Measurements from ENCODE around the gene DIO3.

Gene DIO3

DNA sequence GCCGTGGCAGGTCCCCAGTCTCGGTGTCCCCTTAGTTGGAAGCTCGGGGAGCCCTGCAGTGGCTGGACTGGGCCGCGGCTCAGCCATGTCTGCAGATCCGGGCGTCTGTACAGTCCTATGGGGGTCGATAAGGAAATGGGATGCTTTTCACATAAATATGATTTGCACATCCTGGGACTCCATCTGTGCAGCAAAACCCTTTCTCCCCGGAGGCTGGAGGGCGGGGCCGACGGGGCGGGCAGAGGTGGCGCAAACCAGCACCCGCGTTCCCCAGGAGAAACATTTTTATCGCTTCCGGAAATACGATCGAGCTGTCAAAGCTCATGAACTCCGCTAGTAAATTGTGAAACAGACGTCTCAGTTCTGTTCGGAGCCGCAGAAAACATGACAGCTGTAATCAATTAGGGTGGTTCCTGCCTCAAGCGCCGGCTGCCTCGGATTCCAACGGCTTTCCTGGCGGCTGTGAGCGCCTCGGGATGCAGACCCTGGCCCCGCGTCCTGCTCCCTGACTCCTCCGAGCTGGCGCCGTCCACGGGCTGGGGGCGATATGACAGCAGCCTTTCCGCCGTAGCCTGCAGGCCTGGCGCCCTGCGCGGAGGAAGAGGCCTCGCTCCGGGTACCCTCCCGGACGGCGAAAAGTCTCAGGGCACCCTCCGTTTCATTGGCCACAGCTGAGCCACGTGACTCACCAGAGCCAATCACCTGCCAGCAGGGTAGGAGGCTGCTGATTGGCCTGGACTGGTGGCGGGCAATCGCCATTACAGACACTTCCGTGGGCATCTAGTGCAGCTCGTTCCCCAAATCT lies 23.0 kb downstream of the DIO3 start:
- peak; percentile 16 for DNase-seq

DNA sequence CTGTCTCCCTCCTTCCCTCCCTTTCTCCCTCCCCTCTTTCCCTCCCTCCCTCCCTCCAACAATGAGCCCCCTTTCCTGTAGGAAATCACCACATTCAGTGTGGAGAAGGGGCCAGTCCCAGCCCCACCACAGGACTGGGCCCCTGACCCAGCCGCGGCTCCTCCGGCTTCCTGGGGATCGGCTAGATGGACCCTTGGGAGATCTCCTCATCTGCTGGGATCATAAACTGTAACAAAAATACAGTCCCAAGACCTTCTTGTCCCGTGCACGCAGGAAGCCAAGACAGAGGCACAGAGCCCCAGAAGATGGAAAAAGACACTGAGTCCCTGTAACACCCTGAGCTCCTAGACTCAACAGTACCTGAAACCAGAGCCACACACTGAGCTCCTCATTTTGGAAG lies 23.9 kb downstream of the DIO3 start:
- no peak for DNase-seq

DNA sequence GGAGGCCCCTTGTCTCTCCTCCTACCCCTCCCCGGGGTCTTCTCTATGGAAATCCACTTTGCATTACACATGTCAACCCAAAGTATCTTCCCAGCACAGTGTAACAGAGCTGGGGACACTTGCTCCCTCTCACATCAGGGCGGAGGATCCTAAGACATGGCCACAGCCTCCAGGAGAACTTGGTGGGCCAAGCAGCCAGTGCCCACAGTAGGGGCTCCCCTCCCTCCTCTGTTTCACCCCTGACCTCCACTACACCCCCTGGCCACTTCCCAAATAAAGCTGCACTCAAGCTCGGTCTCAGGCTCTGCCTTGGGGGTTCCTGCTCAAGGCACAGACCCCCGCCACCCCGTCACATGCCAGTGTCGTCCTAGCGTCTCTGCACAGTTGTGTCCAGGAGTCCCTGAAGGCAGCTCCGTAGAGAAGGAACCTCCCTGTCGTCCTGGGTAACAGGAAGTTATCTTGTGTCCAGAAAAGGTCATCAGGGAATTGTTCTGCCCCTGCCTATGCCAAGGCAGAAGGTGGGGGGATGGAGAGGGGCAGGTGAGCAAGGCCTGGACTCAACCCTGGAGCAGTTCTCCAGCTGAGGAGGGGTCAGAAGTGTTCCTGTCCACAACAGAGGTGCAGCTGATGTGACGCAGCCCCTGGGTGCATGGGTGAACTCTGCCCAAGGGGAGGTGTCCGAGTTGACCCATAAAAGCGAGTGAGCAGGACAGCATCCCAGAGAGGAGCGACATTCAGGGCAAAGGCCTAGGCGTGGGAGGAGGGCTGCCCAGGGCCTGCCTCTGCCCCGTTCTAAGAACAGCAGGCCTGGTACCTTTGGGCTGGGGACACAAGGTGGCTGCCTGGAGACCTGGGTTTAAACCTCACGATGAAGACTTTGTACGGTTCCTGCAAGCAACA lies 25.5 kb downstream of the DIO3 start:
- no peak for DNase-seq

DNA sequence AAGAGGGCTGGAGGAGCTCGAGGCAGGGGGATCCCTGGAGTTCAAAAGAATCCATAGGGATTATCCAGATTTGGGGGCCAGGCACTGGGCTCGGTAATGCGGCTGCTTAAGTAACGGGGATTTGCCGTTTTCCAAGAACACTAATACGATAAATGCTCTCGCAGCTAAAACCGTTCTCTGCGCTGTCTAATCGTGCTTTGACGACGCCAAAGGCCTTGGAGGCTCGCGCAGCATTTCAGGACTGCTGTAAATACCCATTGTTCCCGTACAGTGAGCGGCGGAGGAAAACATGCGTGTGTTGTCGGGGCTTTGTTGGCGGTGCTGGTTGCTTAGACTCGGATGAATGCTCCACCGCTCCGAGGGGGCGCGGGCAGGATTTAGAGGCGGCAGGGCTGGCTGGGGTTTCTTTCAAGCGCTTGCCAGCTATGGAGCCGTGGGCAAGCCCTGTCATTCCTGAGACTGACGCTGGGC lies 26.2 kb downstream of the DIO3 start:
- DNase-seq, result no peak

DNA sequence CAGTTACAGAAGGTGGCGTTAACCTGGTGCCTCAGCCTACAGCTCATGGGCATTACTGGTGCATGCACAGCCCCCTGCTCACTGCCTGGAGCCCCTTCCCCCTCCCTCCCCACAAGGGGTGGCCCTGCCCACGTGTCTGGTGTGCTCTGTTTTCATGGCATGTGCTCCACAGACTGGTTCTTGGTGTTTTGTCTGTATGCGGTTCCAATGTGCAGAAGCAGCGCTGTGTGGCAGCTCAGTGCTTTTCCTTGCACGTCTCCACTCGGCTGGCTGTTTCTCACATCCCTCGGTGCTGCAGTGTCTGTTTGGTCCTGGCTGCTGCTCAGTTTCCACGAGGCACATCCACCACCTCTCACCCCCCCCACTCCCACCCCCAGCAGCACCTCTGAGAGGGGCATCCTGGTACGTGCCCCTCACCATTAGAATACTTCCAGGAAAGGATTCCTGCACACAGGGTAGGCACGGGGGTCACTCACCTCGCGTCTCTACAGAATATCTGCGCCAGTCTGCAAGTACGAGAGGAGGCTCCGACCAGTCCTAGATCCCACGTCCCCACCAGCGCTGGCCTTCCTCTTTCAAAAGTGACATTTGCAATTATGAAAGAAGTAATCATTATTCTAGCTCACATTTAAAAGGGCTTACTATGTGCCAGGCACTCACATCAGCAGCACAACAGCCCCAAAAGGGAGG lies 27.1 kb downstream of the DIO3 start:
- DNase-seq, result no peak

DNA sequence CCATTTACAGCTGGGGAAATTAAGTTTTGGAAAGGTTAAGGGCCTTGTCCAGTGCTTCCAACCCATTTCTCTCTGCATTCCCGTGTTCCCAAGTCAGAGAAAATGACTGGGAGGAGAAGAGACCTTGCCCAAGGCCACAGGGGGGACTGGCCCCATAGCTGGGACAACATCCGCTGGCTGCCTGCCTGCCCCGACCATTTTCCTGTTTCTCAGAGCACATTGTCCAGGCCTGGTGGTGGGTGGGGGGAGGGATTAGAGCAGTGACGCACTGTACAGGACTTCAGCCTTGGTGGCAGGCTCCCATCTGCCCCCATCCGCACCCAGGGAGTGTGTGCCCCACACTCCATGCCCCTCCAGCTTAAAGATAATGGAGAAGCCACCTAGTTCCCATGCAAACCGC lies 27.7 kb downstream of the DIO3 start:
- no peak for DNase-seq

DNA sequence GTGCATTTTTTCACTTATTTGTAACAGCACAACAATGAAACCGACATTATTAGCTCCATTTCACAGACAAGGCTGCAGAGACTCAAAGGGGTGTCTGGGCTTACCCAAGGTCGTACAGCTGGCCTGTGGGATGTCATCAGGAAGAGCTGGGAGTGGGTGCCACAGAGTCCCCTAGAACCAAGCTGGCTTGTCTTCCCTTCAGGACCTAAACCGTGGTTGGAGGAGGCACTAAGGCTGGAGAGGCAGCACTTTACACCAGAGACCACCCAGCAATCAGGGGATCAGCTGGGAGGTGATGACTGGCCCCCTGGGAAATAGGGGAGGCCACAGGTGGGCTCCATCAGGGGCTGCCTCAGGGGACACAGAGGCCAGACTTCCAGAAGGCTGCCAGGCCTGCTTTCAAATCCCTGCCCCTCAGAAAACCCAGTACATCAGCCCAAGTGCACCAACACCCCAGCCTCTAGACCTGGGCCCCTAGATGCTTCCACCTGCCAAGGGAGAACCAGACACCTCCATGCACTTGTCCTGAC lies 28.3 kb downstream of the DIO3 start:
- DNase-seq, result no peak

DNA sequence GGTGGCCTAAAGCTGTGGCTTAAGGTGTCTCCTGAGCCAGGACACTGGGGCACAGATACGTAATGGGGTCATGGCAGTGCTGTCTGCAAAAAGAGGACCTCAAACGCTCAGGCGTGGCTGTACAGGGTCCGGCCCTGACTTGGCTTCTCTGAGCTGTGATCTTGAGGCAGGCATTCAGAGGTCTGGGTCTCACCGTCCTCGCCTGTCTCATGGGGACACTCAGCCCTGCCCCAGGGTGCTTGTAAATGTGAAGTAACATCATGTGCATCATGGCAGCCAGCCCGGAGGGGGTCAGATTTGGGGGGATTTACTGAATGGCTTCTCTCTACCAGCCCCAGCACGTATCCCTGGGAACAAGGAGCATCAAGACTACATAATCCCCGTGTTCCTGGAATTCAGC lies 28.8 kb downstream of the DIO3 start:
- no peak for DNase-seq

DNA sequence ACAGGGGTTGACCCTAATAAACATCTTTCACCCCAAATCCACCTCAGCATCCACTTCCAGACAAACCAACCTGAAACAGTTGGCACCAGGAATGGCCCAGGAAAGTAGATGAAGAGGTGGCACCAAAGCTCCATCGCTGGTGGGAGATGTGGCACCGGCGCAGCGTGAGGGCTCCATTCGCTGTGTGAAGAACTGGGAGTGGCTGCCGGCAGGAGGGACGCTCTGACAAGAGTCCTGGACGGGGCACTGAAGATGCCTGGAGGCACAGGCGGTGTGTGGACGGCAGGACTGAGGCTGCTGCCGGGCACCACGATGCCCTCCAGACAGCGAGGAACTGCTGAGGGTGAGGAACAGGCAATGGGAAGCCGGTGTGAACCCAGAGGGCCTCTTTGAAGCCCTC lies 29.3 kb downstream of the DIO3 start:
- DNase-seq, result no peak

DNA sequence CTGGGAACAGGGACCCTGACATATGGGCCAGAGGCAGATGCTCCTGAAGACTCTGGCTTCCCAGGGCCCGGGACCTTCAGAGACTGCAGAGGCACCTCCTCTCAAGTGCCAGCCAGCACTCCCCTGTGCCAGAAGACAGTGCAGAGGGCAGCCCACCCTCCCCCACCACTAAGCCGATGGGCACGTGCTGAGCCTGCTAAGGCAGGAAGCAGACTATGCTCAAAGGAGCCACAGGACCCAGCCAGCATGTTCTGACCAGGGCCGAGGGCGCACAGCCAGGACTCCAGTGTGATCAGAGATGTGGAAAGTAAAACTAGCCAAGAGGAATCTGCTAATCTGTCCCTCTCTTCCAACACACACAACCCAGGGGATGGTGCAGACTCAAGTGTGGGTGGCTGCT lies 29.8 kb downstream of the DIO3 start:
- no peak for DNase-seq

DNA sequence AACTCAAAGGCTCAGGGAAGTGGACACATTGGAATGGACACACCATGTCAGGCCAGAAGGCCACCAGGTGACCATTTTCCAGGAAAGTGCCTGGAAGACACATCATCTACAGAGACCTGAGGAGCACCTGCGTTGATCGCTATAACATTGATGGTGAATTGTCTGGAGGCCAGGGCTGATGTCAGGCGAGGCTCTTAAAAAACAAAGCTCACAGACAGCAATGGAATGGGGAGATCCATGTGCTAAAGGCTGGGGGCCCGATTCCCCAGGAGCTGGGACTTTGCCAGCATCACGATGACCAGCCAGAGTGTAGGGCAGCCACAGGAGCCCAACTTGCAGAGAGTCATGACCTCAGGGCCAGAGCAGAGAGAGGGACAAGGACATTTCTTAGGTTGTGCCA lies 30.3 kb downstream of the DIO3 start:
- DNase-seq, result no peak

DNA sequence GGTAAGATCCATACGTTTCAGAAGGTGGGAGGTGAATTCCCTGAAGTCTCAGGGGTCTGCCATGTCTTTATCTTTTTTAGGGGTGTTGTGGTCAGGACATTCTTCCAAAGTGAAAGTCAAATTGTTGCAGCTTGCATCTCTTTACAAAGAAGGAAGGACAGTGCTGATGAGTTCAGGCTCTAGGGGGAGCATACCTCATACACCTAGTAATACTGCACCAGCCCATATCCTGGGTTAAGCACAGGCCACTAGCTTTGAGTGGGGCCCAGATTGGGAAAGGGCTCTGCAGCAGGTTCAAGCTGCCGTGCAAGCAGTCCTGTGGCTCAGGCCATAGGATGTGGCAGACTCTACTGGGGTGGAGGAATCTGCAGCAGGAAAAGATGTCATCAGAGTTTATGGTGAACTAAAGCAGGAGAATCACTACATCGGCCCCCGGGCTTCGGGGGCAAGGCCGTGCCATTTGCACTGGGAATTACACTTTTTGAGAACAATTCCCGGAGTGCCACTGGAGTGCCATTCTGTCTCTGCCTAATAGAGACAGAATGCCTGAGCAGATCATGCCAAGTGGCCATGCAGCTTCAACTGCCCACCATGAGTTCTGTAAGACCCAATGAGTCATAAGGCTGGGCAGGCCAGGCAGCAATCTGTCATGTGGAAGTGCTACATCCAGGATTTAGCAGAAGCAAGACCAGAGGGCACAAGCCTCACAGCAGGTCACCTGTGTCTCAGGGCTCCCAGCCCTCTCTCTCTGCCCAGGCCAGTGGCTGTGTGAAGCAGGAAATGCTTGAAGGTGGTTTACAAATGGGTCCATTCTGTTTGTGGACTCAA lies 32.3 kb downstream of the DIO3 start:
- DNase-seq, result no peak

DNA sequence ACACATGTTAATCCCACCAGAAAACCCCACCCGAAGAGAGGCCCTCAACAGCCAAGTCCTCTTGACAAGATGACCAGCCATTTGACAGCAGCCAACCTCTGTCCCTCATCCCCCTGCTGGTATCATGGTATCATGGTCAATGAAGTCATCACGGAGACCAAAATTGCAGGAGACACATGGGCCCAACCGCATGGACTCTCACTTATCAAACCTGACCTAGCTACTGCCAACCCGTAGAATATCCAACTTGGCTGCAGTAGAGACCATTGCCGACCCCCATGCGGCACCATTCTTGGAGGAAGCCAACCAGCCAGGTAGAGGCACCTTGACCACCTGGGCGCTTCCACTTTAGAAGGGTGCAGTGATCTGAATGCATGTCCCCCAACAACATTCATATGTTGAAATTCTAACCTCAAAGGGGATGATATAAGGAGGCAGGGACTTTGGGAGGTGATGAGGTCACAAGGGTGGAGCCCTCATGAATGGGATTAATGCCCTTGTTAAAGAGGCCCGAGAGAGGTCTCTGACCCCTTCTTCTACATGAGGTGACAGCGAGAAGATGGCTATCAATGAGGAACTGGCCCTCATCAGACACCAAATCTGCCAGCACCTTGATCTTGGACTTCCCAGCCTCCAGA lies 33.3 kb downstream of the DIO3 start:
- no peak for DNase-seq

DNA sequence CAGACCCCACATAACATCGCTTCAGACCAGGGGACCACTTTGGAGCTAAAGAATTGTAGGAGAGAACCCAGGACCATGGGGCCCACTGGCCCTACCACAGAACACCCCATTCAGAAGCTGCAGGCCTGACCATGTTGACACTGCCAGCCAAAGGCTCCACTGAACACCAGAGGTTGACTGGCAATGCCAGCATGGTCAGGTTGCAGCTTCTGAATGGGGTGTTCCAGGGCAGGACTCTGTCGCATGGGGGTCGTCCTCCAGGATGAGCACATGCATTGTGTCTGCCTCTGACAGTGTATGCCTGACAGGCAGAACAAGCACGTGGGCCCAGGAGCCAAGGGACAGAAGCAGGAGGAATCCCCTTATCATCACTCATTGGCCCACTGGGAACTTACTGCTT lies 34.1 kb downstream of the DIO3 start:
- no peak for DNase-seq

DNA sequence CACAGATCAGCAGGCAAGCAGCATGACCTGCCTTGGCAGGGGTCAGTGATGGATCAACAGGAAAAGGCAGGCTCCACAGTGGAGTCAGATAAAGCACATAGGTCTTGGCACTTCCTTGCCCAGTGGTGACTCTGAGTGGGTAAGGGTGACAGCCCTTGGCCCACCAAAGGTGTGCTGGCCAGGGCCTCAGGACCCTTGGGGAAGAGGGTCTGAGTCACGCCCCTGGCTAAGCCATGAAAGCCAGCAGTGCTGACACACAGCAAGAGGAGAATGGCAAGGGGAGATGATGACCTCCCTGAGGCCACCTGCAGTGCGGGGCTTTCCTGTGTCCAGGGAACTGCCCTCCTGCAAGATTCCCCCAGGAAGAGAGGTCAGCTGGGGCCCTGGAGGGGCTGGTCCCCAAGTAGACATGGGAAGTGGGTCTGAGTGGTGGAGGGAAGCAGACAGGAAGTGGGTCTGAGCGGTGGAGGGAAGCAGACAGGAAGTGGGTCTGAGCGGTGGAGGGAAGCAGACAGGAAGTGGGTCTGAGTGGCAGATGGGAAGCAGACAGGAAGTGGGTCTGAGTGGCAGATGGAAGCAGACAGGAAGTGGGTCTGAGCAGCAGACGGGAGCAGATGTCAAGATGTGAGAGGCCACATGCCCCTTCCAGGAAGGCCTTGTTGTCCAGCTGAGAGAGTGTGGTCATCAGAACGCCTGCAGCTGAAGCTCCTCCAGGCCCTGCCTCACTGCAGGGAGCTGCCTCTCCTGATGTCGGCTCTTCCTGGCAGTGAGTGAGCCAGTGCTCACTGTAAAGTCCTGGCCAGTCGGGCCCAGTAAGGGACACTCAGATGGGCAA lies 34.8 kb downstream of the DIO3 start:
- DNase-seq, result peak; percentile 47

DNA sequence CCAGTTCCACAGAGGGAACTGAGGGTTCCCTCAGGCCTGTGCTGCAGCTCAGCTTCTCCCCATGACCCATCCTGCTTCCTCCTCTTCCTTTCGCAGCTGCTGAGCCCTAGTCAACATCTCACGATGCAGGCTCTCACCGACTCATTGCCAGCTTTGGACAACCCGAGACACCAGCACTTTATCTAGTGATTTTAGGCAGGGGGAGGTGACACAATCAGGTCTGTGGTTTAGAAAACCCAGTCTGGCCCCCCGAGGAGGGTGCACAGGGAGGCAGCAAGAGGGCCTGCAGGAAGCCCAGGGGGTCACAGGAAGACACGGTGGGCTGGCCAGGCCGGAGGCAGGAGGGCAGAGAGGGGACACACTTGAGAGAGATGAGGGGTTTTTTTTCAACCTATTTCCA lies 35.4 kb downstream of the DIO3 start:
- no peak for DNase-seq

DNA sequence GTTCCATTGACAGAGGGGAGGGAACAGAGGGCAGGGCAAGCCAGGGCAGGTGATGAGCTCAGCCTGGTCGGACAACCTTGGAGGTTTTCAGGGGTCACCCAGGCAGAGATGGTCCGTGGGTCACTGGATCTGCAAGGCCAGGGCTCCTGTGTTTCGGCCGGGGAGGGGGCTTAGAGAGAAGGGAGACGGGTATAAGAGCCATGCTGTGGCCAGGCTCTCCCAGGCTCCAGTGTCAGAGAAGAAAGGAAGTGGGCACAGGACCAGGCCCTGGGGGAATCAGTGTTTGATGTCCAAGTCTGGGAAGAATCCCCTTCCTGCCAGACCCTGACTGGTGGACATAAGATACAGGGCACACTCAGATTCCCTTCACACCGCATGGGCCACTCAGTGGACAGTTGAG lies 36.9 kb downstream of the DIO3 start:
- DNase-seq, result no peak

DNA sequence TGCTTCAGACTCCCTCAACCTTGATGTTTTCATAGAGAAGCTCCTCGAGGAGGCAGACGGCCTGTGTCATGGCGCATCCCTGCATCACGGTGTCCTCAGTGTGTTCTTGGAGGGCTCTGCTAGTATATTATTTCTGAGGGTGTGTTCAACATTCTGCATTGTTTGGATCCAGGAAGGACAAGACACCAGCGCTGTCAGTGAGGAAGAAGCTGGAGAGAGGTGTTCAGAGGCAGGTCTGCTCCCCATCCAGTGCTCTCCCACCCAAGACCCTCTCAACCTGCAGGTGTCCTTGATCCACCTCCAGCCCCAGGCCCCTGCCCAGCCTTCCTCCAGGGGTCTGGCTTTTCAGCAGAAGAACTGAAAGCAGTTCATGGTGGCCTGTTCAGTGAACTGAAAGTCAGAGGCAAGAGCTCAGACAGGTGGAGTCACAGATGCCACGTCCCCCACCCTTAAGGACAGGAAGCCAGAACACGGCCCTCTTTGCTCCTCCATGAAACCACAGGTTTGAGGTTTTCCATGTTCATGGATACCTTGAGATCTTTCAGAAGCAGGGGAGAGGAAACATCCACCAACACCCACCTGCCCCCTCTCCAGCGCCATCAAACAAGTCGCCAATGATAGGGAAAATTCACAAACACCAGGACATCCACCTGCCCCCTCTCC lies 37.4 kb downstream of the DIO3 start:
- DNase-seq, result no peak

DNA sequence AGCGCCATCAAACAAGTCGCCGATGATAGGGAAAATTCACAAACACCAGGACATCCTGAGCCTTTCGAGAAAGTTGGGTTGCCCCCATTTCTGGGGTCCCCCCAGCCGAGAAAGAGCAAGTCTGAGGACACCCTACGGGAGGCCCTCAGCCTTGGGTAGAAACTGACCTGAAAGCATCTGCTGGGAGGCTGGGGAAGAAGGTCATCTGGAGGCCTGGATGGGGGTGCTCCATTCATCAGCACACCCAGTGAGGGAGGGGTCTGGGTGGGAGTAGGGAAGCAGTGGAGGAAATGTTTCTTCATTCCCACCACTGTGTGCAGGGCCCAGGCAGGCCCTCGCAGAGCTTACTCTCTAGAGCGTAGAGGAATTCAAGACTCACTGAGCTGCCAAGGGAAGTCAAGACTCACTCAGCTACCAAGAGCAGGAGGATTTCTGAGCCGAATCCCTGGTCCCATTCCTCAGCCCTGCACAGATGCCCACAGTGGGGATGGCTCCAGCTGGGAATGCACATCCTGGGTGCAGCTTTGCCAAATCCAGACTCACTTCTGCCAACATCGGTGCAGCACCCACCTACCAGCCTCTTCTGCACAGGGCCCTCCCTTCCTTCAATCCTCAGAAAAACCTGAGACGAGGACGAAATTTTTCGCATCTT lies 38.1 kb downstream of the DIO3 start:
- DNase-seq, result no peak

Measured in CD4-positive, alpha-beta T cell treated with Interferon gamma for 1 hour (primary cell).